ENCODE measurements around the gene GTF2A1L.

GRCh38 chr2:48600917-48601316 is 16.7 kb upstream of the GTF2A1L start:
- TF ChIP-seq CTCF (IDR thresholded peaks at IDR 0.05) = no peak
- no peak for TF ChIP-seq POLR2A (IDR thresholded peaks at IDR 0.05)
